IMR-90 (cell line): Measurements from ENCODE around the gene CSAD.

Experiments used
- BHLHE40 ChIP-seq: fragments of 150-350 bp; IDR thresholded peaks from 2 replicates; pipeline ENCODE4 v1.6.1; 2016; ENCODE audit warnings: mild to moderate bottlenecking, low read depth, low read length
- CEBPB ChIP-seq: IDR thresholded peaks from 2 replicates; pipeline ENCODE4 v1.6.1; 2012; ENCODE audit warnings: low read depth, low read length, improper control_type of control experiment
- CHD1 ChIP-seq: IDR thresholded peaks from 2 replicates; pipeline ENCODE4 v1.6.1; 2012; ENCODE audit warnings: low read depth, low read length, improper control_type of control experiment
- FOS ChIP-seq: fragments of 150-350 bp; IDR thresholded peaks from 2 replicates; pipeline ENCODE4 v1.6.1; 2016; ENCODE audit warnings: low read depth, low read length
- MAZ ChIP-seq: IDR thresholded peaks from 2 replicates; pipeline ENCODE4 v1.6.1; 2012; ENCODE audit warnings: low read depth, mild to moderate bottlenecking, low read length, improper control_type of control experiment, moderate library complexity, borderline replicate concordance
- NFE2L2 ChIP-seq: fragments of 150-350 bp; IDR thresholded peaks from 2 replicates; pipeline ENCODE4 v1.6.1; 2016; ENCODE audit warnings: low read depth, mild to moderate bottlenecking, low read length
- POLR2A ChIP-seq: IDR thresholded peaks from 2 replicates; pipeline ENCODE4 v1.6.1; 2012; ENCODE audit warnings: mild to moderate bottlenecking, low read depth, low read length
- RAD21 ChIP-seq: IDR thresholded peaks from 2 replicates; pipeline ENCODE4 v1.6.1; 2012; ENCODE audit warnings: low read length, improper control_type of control experiment
- RCOR1 ChIP-seq: IDR thresholded peaks from 2 replicates; pipeline ENCODE4 v1.6.1; 2012; ENCODE audit warnings: mild to moderate bottlenecking, low read length, improper control_type of control experiment; ENCODE audit not compliant: insufficient replicate concordance
- RFX5 ChIP-seq: IDR thresholded peaks from 2 replicates; pipeline ENCODE4 v1.8.0; 2012; ENCODE audit warnings: low read depth, mild to moderate bottlenecking, low read length, moderate library complexity
- SMC3 ChIP-seq: fragments of 150-350 bp; IDR thresholded peaks from 2 replicates; pipeline ENCODE4 v1.6.1; 2016; ENCODE audit warnings: low read depth, mild to moderate bottlenecking, antibody characterized with exemption, low read length, moderate library complexity
- TF ChIP-seq, protein P1 (sequence below): conservative IDR thresholded peaks from 2 replicates; pipeline ENCODE4 v1.5.1; 2012; ENCODE audit warnings: mild to moderate bottlenecking, low read depth, low read length, improper control_type of control experiment
- TF ChIP-seq, protein P2 (sequence below): fragments of 150-350 bp; IDR thresholded peaks from 2 replicates; pipeline ENCODE4 v1.6.1; 2017; ENCODE audit warnings: mild to moderate bottlenecking, antibody characterized with exemption, low read length, low read depth

DNA sequence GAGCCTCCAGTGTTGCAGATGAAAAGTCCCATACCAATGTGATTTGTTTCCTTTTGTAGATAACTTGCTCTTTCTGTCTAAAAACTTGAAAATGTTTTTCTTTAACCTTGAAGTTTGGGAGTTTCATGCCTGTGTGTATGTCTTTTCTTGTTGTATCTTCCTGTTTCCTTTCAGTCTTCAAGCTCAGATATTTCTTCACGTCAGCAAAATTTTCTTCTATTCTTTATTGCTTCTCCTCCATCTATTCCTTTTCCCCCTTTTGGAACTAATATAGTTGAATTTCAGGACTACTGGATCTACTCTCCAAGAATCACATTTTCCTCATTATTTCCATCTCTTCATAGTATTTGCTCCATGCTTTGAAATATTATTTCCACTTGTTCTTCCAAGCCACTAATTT, 53.6 kb downstream of the CSAD start:
- TF ChIP-seq, protein P1, sequence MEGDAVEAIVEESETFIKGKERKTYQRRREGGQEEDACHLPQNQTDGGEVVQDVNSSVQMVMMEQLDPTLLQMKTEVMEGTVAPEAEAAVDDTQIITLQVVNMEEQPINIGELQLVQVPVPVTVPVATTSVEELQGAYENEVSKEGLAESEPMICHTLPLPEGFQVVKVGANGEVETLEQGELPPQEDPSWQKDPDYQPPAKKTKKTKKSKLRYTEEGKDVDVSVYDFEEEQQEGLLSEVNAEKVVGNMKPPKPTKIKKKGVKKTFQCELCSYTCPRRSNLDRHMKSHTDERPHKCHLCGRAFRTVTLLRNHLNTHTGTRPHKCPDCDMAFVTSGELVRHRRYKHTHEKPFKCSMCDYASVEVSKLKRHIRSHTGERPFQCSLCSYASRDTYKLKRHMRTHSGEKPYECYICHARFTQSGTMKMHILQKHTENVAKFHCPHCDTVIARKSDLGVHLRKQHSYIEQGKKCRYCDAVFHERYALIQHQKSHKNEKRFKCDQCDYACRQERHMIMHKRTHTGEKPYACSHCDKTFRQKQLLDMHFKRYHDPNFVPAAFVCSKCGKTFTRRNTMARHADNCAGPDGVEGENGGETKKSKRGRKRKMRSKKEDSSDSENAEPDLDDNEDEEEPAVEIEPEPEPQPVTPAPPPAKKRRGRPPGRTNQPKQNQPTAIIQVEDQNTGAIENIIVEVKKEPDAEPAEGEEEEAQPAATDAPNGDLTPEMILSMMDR: no peak
- TF ChIP-seq POLR2A: no peak
- TF ChIP-seq RFX5: no peak
- no peak for TF ChIP-seq FOS
- no peak for TF ChIP-seq CHD1
- no peak for TF ChIP-seq SMC3
- no peak for TF ChIP-seq RAD21
- TF ChIP-seq, protein P2, sequence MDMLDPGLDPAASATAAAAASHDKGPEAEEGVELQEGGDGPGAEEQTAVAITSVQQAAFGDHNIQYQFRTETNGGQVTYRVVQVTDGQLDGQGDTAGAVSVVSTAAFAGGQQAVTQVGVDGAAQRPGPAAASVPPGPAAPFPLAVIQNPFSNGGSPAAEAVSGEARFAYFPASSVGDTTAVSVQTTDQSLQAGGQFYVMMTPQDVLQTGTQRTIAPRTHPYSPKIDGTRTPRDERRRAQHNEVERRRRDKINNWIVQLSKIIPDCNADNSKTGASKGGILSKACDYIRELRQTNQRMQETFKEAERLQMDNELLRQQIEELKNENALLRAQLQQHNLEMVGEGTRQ: no peak
- TF ChIP-seq BHLHE40: no peak
- no peak for TF ChIP-seq CEBPB
- TF ChIP-seq MAZ: no peak
- TF ChIP-seq RCOR1: no peak
- no peak for TF ChIP-seq NFE2L2
